ENCODE measurements around the gene RXFP4.

The RXFP4 gene

DNA sequence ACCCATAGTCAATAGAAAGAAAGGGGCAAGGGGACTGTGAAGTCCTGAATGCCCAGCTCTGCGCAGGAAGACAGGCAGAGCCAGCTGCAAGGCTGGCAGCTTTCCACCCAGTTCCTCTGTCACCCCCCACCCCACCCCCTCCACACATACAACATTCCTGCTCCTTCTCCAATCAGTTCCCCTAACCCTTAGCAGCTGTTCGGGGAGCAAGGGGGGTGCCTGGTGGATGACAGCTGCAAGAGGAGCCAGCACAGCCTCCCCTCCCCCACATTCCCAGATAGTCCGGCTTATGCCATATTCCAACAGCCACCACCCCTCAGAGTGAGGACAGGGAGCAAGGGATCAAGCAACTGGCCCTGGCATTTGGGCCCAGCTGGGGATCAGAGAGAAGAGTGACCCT lies 27.2 kb downstream of the RXFP4 start:
- DNase-seq (ENCODE audit: extremely low read depth, low read depth), result no peak
- TF ChIP-seq CTCF (IDR thresholded peaks at IDR 0.05; ENCODE audit: low read depth, low read length), result no peak

- no peak for DNase-seq (ENCODE audit: extremely low read depth, low read depth)
- no peak for TF ChIP-seq CTCF (IDR thresholded peaks at IDR 0.05; ENCODE audit: low read depth, low read length)
Observed at GRCh38 chr1:155969377-155969791, 27.9 kb downstream of the RXFP4 start.

DNA sequence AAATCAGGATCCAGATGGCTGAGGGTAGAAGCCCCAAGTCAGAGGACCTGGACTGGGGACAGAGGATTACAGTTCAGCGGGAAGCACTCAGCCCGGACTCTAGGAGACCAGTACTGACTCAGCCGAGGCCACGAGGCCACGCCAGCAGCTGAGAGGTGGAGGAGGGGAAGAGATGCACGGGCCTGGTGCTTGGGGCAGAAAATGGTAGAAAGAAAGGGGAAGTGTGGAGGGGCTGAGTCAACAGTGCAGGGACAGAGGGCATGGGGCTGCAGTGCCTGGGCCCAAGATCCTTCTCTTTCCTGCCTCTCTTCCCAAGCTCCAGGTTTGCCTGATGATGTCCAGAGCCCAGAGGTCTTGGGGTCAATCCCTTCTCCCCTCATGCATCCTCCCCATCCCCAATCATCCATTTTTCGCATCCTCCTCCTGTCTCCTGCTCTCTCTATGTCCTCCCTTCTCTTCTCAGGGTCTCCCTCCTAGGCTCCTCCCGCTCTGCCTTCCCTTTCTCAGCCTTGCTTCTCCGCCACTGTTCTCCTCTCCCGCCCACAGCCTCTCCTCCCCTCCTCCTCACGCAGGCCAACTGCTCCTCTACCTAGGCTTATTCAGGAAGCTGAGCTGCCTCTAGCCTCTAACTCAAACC lies 29.2 kb downstream of the RXFP4 start:
- DNase-seq (ENCODE audit: extremely low read depth, low read depth), result no peak
- TF ChIP-seq CTCF (IDR thresholded peaks at IDR 0.05; ENCODE audit: low read depth, low read length), result no peak

- DNase-seq (ENCODE audit: extremely low read depth, low read depth), result no peak
- TF ChIP-seq CTCF (IDR thresholded peaks at IDR 0.05; ENCODE audit: low read depth, low read length), result no peak
Observed at GRCh38 chr1:155971910-155972809, 30.7 kb downstream of the RXFP4 start.

- TF ChIP-seq CTCF (IDR thresholded peaks at IDR 0.05; ENCODE audit: low read depth, low read length), result no peak
- no peak for DNase-seq (ENCODE audit: extremely low read depth, low read depth)
Observed at GRCh38 chr1:155973723-155974122, 32.3 kb downstream of the RXFP4 start.

- TF ChIP-seq CTCF (IDR thresholded peaks at IDR 0.05; ENCODE audit: low read depth, low read length), result no peak
- no peak for DNase-seq (ENCODE audit: extremely low read depth, low read depth)
Observed at GRCh38 chr1:155974208-155975115, 33.0 kb downstream of the RXFP4 start.
